Measurements from ENCODE around the gene ZIK1.

- no peak for TF ChIP-seq CTCF (IDR thresholded peaks at IDR 0.05)
- TF ChIP-seq EZH2 (IDR thresholded peaks at IDR 0.05; ENCODE audit: borderline replicate concordance, insufficient read depth, low read depth, low read length, poor library complexity, severe bottlenecking) = no peak
Measured at GRCh38 chr19:57599377-57599760, 15.4 kb downstream of the ZIK1 start.

All from B cell (primary cell).